Skin epidermis (tissue), 12 donors: Measurements from ENCODE around the gene FRMD7.
"Not testable (repeated sequence)": the region's sequence is repeated elsewhere in the genome, so short reads cannot be mapped to it uniquely, and the experiment has no call there.

Experiments used
- H3K27ac ChIP-seq, 21 experiments: fragments of 200-600 bp; sonication (generic) in 11 of 21; one replicate each; pipeline ENCODE4 v1.5.0; 2020; ENCODE audit warnings: mild to moderate bottlenecking in 3 of 21, inconsistent platforms in 2 of 21, moderate library complexity in 2 of 21
- H3K4me3 ChIP-seq, 7 experiments: fragments of 200-600 bp; sonication (generic) in 2 of 7; one replicate each; pipeline ENCODE4 v1.5.0; 2020; ENCODE audit warnings: inconsistent platforms in 2 of 7, mild to moderate bottlenecking in 2 of 7, moderate library complexity in 1 of 7

The FRMD7 gene, protein sequence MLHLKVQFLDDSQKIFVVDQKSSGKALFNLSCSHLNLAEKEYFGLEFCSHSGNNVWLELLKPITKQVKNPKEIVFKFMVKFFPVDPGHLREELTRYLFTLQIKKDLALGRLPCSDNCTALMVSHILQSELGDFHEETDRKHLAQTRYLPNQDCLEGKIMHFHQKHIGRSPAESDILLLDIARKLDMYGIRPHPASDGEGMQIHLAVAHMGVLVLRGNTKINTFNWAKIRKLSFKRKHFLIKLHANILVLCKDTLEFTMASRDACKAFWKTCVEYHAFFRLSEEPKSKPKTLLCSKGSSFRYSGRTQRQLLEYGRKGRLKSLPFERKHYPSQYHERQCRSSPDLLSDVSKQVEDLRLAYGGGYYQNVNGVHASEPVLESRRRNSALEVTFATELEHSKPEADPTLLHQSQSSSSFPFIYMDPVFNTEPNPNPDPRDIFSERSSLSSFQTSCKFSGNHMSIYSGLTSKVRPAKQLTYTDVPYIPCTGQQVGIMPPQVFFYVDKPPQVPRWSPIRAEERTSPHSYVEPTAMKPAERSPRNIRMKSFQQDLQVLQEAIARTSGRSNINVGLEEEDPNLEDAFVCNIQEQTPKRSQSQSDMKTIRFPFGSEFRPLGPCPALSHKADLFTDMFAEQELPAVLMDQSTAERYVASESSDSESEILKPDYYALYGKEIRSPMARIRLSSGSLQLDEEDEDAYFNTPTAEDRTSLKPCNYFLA

DNA sequence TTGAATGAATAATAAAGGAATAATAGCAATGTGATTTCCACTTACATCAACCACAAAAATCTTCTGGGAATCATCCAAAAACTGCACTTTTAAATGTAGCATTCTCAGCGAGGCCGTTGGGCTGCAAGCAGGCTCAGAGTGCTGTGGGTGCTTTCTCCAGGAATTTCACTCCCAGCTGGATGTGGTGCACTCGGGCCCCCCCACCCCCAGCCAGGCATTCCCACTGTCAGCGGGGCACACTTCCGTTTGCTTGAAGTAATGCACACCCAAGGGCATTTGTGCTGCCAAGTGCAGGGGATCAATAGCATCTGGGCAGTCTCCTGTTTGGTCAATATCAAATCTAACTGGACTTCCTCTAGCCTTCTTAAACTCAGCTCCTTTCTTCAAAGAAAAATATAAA is at the start of gene FRMD7:
Gene FRMD7 (minus strand): TSS at position 278 of the 400 bp plus-strand sequence. CDS start 176 bp downstream, at position 102.
- no peak within 1 kb of the TSS for H3K27ac ChIP-seq
- H3K4me3 ChIP-seq: no peak within 1 kb of the TSS

DNA sequence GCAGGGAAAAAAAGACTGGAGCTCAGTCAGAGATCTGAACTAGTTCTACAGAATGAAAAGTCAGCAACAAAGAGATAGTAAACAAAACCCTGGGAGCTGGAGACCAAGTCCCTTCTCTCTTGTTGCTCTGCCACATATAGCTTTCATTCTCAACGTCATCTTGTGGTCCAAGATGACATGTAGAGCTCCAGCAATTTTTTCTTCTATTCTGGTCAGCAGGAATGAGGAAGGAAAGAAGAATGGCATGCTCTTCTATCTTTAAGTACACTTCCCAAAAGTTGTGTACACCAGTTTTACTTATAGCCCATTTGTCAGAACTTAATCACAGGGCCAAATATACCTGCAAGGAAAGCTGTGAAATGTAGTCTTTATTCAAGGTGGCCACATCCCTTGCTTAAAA is 45.8 kb upstream of the FRMD7 start:
- no peak overlapping the region for H3K4me3 ChIP-seq
- no peak overlapping the region for H3K27ac ChIP-seq

DNA sequence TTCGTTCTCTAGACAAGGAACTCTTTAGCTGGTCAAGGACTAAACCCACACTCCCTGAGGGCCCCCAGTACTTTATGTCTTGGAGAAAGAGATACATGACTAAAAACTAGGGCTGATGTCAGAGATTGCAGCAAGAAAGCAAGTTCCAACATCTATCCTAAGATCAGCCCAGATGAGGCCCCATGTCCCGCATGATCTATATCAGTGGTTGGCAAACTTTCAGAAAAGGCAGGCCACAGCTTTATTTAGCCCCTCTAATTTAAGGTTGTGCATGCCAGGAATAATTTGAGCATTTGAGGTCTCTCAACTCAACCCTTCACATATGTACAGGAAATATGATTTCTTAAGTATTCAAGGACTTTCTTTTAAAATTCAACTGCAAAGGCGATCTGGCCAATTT is 44.1 kb upstream of the FRMD7 start:
- no peak overlapping the region for H3K4me3 ChIP-seq
- H3K27ac ChIP-seq: no peak overlapping the region

DNA sequence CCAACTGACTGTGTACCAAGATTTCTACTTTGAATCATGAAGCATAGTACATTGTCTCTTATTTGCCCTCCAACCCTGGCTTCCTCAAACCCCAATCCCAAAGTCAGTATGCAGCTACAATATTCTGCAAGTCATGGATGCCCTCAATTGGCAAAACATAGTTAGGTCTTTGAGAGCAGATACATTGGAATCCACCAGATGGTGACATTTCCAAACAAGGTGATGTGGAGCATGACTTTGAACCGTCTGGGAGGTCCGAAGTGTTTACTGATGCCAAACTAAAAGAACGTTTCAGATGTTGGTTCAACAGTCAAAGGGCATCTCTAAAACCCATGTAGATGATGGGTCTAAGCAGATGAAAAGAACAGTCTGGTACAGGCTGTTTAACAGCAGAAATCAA is 43.7 kb upstream of the FRMD7 start:
- Histone ChIP-seq H3K27ac (no peak overlapping the region), H3K4me3 (no peak overlapping the region)

DNA sequence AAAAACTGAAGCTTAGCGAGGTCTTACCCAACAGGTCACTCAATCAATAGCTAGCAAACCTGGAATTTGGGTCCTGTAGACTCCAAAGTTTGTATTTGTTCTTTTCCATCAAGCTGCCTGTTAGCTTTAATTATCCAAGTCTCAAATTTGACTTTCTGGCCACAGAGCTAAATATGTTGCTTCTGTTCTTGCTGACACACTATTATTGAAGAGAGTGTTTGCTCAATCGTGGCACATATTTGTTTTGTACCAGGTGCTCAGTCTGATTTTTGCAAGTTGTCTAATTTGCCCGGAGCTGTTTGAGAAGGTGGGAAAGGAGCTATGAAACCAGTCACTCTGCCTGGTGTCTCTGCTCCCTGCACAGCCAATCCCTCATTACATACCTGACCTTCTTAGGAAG is 41.7 kb upstream of the FRMD7 start:
- Histone ChIP-seq H3K27ac (no peak overlapping the region), H3K4me3 (no peak overlapping the region)

DNA sequence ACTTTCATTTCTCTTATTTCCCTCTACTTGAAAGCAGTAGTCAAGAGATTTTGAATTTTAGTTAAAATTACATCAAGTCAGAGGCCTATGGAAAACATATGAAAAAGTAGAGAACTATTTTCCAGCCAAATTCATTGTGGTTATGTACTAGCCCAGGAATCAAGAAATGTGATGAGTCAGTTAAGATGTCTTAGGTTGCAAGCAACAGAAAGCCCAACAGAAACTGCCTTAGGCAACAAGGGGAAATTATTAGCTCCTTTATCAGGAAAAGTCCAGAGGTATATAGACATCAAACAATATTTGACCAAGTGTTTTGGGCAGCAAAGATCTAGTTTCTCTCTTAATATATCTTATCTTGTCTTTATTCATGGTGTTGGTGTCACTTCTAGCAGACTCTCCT is 37.8 kb upstream of the FRMD7 start:
- Histone ChIP-seq H3K27ac (no peak overlapping the region), H3K4me3 (no peak overlapping the region)

DNA sequence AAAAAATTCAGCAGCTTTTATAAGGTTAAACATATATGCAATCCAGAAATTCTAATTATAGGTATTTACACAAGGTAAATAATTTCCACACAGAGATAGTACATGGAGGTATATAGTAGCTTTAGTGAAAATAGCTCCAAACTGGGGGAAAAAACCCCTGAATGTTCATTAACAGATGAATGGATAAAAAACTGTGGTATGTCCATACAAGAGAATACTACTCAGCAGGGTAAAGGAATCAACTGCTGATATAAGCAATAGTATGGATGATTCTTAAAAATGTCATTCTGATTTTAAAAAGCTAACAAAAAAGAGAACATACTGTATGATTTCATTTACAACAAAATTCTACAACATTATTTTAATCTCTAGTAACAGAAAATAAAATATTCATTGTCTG is 37.2 kb upstream of the FRMD7 start:
- H3K27ac ChIP-seq: no peak overlapping the region
- H3K4me3 ChIP-seq: no peak overlapping the region

DNA sequence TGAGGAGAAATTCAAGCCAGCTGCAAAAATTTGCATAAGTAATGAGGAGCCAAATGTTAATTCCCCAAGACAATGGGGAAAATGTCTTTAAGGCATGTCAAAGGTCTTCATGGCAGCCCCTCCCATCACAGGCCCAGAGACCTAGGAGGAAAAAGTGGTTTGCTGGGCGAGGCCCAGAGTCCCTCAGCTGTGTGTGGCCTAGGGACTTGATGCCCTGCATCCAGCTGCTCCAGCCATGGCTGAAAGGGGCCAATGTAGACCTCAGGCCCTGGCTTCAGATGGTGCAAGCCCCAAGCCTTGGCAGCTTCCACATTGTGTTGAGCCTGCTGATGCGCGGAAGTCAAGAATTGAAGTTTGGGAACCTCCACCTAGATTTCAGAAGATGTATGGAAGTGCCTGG is 35.3 kb upstream of the FRMD7 start:
- not testable (repeated sequence) for H3K27ac ChIP-seq, H3K4me3 ChIP-seq

DNA sequence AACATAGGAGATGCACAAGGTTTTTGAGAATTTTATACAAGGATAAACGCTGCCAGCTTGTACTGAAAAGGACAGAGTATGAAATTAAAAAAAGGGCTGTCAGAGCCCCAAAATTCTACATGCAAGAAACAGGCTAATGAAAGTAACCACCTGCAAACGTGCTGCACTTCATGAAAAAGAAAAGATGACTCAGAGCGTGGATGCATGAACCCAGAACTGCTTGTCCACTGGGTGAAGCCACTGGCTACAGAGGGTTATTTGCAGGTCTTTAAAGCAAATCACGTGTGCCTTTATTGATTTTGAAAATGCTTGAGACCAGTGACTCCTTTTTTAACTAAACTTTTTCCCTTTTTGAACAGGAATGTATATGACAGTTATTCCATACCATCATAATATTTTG is 25.3 kb upstream of the FRMD7 start:
- H3K27ac ChIP-seq: no peak overlapping the region
- H3K4me3 ChIP-seq: no peak overlapping the region

DNA sequence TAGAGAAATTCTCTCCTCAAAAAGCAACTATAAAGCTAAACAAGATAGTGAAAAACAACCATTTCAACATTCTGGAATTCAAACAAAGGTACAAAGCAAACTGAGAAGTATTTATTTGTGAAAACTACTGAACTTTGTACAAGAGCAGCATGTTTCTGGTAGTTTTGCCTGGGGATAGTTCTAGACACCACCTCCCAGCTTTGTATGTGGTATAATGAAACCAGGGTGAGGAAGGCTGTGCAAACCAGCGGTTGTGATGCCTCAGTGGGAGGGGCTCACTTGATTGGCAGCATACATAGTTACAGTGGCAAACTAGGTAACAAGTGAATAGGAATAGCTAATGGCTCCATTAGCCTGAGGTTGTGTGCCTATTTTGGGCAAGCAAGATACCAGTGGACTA is 18.6 kb upstream of the FRMD7 start:
- no peak overlapping the region for H3K4me3 ChIP-seq
- no peak overlapping the region for H3K27ac ChIP-seq

DNA sequence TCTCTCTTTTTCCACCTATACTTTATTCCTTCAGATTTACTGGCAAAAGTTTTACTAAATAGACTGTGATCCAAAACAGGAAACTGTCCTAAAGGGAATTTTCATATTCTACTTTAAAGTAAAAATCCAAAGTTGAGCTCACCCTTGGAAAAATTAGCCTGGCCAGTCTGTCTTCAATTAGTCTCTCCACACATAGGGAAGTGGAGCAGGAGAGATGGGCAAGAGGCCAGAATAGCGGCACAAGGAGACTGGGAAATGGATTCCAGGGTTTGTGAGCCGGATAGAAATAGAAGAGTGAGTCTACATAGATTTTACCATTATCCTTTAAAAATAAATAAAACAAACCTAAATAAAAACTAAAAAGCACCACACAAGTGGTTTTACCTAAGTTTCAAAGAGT is 16.2 kb upstream of the FRMD7 start:
- no peak overlapping the region for H3K4me3 ChIP-seq
- H3K27ac ChIP-seq: no peak overlapping the region

DNA sequence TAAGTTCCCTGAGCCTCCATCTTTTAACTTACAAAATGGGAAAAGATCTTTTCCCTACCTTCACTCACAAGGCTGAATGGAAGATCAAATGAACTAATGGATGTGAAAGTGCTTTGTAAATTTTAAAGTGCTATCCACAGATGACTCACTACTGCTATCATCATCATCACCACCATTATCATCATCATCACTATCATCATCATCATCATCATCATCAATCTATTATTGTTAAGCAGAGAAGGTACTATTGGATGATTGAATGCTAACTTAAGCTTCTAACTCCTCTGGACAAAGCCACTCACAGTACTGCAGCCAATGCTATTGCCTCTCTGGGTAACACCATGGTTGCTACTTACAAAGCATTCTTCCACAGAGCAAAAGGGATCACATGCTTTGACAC is 1.9 kb downstream of the FRMD7 start:
- Histone ChIP-seq H3K27ac (no peak overlapping the region), H3K4me3 (no peak overlapping the region)

DNA sequence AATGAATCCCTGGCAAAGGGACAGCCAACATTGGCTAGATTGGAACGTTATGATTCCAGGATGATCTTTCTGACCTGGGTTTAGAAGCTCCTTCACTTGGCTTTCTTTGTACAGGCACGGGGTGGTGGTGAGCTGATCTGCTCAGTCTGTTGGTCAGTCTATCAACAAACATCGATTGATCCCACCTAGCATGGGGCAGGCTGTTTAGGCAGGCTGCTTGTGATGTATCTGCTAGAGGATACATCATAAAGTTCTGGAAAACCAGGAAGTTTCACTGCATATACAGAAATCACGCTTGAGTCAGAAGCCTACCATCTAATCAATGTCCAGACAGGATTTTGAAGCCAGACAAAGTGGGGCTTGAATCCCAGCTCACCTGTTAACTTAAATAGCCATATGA is 6.9 kb downstream of the FRMD7 start:
- peak overlapping the region in 1 of 21 experiments; percentile 37 for H3K27ac ChIP-seq
- H3K4me3 ChIP-seq: no peak overlapping the region

DNA sequence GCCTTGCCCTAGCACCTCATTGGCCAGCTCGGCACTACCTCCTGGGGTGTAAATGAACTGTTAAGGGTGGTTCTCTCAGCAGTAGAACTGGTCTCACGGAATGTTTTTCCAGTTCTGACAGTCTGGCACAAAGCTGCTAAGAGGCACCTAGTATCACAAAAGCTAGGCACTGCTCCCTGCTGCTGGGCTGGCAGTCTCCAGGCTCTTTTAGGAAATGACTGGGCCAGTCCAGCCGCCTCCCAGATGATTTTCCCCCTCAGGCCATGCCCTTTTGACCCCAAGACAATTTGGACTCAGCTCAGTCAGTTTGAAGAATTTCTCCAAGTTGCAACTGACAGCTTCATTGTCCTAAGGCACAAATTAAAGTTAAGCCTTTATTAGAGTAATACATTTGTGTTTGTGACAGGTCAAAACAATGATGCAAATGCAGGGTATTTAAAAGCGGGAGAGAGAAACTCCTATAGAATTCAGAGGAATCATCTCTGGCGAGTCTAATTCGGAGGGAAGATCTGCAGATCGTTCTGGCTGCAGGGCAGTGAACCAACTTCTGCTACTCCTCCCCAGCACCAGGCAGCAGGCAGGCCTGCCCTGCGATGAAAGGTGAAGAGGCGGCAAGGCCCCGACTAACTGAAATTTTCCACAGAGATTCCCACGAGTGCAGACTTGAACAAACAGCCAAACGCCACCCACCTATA is 7.9 kb downstream of the FRMD7 start:
- Histone ChIP-seq H3K4me3 (no peak overlapping the region), H3K27ac (peak overlapping the region in 5 of 21 experiments; percentile 3 to 49 (median 37))

DNA sequence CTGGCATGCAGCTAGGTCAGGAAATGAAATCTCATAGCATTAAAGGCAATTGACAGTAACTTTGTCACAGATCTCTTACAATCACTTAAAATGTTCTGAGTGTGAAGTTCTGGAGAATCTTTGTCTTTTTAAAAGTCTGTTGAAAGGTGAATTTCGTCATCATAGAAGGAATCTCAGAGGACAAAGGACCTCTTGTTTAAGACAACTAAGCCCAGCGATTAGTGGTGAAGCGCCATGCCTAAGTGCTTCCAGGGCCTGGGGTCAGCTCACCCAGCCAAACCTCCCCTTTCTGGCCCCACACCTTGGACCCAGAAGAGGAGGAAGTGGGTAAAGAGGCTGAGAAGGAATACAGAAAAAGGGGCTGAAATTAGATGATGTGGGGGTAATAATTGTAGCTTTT is 8.5 kb downstream of the FRMD7 start:
- Histone ChIP-seq H3K27ac (no peak overlapping the region), H3K4me3 (no peak overlapping the region)

DNA sequence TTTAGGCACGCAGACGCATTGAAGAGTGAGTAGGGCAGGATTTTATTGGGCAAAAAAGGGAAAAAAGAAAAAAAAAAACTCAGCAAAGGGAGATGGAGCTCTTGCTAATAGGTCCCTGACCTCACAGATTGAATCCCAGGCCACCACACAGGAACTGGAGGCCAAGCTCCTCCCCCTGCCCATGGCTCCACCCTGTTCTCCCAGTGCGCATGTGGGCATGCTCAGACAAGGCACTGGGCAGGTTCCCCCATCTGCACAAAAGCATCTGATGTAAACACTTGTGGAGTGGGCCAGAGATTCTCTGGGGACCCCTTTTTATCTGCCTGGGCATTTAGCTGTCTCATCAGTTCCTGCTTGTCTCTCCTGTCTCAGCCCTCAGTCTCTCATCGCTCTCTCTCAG is 9.5 kb downstream of the FRMD7 start:
- H3K27ac ChIP-seq: no peak overlapping the region
- no peak overlapping the region for H3K4me3 ChIP-seq

DNA sequence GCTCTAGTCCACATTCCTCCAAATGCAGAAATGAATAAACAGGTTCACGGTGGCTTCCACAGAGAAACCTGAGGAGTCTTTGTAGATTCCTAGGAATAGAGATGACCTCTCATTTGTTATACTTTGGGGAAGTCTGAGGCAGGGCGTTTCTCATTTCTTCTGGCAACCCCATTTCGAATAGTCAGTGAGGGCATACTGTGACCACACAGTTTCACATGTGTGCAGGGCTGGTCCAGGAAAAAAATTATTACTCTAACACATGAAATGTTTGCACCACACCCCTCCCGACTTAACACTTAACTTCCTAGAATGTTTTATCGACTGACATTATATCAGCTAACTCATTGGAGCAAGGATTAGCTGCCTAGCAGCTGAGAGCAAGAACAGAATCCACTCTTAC is 12.0 kb downstream of the FRMD7 start:
- no peak overlapping the region for H3K4me3 ChIP-seq
- H3K27ac ChIP-seq: no peak overlapping the region

DNA sequence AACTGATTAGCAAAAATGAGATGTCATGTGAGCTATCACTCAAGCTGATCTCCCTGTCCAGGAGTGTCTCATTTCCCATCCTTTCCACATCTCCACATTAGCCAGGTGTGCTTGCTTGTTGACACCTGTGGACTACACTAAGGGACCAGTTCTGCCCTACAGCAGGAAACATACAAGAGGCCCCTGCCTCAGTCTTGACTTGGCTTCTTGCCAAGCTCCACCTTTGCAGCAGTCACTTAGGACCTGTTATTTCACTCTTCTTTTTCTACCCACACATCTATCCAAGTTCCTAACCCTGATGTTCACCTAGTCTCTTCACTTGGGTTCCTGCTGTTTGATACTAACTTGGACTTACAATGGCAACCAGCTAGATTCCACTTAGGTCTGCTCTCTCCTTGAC is 13.2 kb downstream of the FRMD7 start:
- H3K27ac ChIP-seq: no peak overlapping the region

DNA sequence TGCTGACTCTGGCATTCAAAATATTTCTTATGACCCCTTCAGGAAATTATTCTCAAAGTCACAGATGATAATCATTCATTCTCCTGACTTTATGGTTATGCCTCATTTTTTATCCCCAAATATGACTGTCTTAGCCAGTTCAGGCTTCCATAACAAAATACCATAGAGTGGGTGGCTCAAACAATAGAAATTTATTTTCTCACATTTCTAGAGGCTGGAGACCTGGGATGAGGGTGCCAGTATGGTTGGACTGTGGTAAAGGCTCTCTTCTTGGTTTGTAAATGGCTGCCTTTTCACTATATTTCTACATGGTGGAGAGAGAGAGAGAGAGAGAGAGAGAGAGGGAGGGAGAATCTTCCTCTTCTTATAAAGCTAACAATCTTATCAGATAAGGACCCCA is 20.5 kb downstream of the FRMD7 start:
- H3K4me3 ChIP-seq: no peak overlapping the region
- no peak overlapping the region for H3K27ac ChIP-seq

More for the DNA sequence above, 13.2 kb downstream of the FRMD7 start:
- no peak overlapping the region for H3K4me3 ChIP-seq

DNA sequence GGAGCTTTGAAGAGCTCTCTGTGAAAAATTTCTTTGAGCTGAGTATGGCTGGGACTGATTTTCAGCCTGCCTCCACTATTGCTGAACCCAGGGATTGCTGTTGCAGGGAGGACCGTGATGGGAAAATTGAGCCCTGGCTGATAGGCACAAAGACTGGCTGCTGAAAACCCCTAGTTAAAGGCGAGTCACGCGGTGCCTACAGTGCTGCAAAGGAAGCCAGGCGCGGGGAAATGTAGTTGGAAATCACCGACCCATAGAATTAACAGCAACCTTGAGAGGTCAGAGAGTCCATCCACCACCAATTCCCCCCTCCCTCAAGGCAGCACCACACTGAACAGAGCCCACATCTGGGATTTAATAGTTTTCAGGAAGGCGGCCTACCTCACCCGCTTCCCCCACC is 26.0 kb downstream of the FRMD7 start:
- Histone ChIP-seq H3K4me3 (no peak overlapping the region), H3K27ac (no peak overlapping the region)

DNA sequence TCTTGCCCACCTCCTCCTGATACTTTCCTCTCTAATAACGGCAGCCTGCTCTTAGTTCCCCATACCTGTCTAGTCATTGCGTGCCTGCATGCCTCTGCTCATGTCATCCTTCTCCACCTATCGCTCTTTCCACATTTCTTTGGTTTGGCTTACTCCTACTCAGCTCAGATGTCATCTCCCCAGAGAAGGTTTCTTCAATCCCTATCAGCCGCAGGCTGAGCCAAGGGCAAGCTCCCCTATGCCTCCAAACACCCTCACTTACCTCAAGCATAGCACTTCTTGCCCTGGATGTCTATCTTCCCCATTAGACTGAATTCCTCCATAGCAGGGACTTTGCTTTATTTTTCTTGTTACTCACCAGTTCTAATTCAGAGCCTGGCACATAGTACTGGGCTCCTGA is 26.6 kb downstream of the FRMD7 start:
- no peak overlapping the region for H3K4me3 ChIP-seq
- no peak overlapping the region for H3K27ac ChIP-seq
